Left colon (tissue), 2 donors: ENCODE measurements around the gene PPM1H. TPM values are rescaled to one million over a fixed set of nuclear protein-coding genes. Genes with fewer than 3 reads are reported as not detected.
"Not testable (repeated sequence)": the region's sequence is repeated elsewhere in the genome, so short reads cannot be mapped to it uniquely, and the experiment has no call there.

Experiments used
- ATAC-seq: fragments of 200-7000 bp; cut with Tn5 transposase; one replicate; pipeline ENCODE4 v1.9.1; 2020; ENCODE audit warnings: mild to moderate bottlenecking, moderate library complexity
- DNase-seq, 2 donors: peaks; one replicate each; pipeline ENCODE4 v3.0.0-alpha.2; 2020
- intact Hi-C, 2 donors: fragments of 100-400 bp; cut with DNase I in 1 of 2; cut with micrococcal nuclease in 1 of 2; formaldehyde crosslinking; loops; one replicate each; pipeline versions ENCODE4 v1.11.2 to v1.14.0; 2022; cut with DNase I, micrococcal nuclease
- total RNA-seq, 2 donors: library from RNA; stranded (reverse); fragmentation: NEBNext Ultra II Directional; extraction: Animal tissue kit (Norgen Biotek cat#: 25700); gene quantifications; one replicate each; pipeline ENCODE4 v1.2.1, GENCODE V29; 2021
- donor health status: DM: no; HTN: no; CAD: no.
- donor health status: DM: yes; HTN: yes; CAD: no.

PPM1H gene
- total RNA-seq, 2 donors from 2014 or later = 7.6 to 7.9 TPM

GRCh38 chr12:62763861-62764645 is 170.9 kb downstream of the PPM1H start:
- ATAC-seq = no peak
- no peak for DNase-seq
- intact Hi-C loops = no loop called here

- intact Hi-C loops = no loop called here
Observed at GRCh38 chr12:62763312-62763711, 171.6 kb downstream of the PPM1H start.

GRCh38 chr12:62762645-62763044 is 172.3 kb downstream of the PPM1H start:
- intact Hi-C loops = no loop called here
- DNase-seq = no peak
- ATAC-seq = peak; percentile 42

More at GRCh38 chr12:62763312-62763711, 171.6 kb downstream of the PPM1H start:
- DNase-seq (no peak), ATAC-seq (peak; percentile 77)

- DNase-seq (no peak), ATAC-seq (no peak)
- intact Hi-C loops = no loop called here
Observed at GRCh38 chr12:62761658-62762057, 173.3 kb downstream of the PPM1H start.

GRCh38 chr12:62760779-62761178 is 174.2 kb downstream of the PPM1H start:
- intact Hi-C loops = no loop called here
- ATAC-seq (peak; percentile 85), DNase-seq (no peak)

GRCh38 chr12:62760341-62760740 is 174.6 kb downstream of the PPM1H start:
- ATAC-seq = peak; percentile 35
- DNase-seq, intact Hi-C loops: not testable (repeated sequence)

GRCh38 chr12:62758216-62758615 is 176.7 kb downstream of the PPM1H start:
- intact Hi-C loops = no loop called here
- DNase-seq (no peak), ATAC-seq (no peak)

GRCh38 chr12:62757048-62757447 is 177.9 kb downstream of the PPM1H start:
- ATAC-seq (no peak), DNase-seq (no peak)
- intact Hi-C loops = no loop called here

GRCh38 chr12:62754706-62755105 is 180.2 kb downstream of the PPM1H start:
- ATAC-seq (no peak), DNase-seq (no peak)
- intact Hi-C loops = no loop called here

GRCh38 chr12:62751810-62752155 is 183.2 kb downstream of the PPM1H start:
- DNase-seq = no peak
- intact Hi-C loops = no loop called here
- ATAC-seq = no peak

GRCh38 chr12:62750941-62751809 is 183.8 kb downstream of the PPM1H start:
- no peak for DNase-seq
- ATAC-seq = peak; percentile 94
- intact Hi-C loops = no loop called here

GRCh38 chr12:62749586-62749985 is 185.4 kb downstream of the PPM1H start:
- no peak for DNase-seq
- ATAC-seq = no peak
- intact Hi-C loops = no loop called here

GRCh38 chr12:62748941-62749468 is 185.9 kb downstream of the PPM1H start:
- intact Hi-C loops = no loop called here
- ATAC-seq (no peak), DNase-seq (no peak)

- intact Hi-C loops = no loop called here
- ATAC-seq = peak; percentile 29
- peak in 1 of 2 donors; percentile 36 for DNase-seq
Observed at GRCh38 chr12:62744551-62744950, 190.4 kb downstream of the PPM1H start.

GRCh38 chr12:62739266-62740015 is 195.5 kb downstream of the PPM1H start:
- no peak for ATAC-seq
- intact Hi-C loops = no loop called here
- no peak for DNase-seq

GRCh38 chr12:62738616-62739015 is 196.3 kb downstream of the PPM1H start:
- no peak for ATAC-seq

GRCh38 chr12:62738105-62738504 is 196.8 kb downstream of the PPM1H start:
- no peak for DNase-seq
- no peak for ATAC-seq
- intact Hi-C loops = no loop called here

More at GRCh38 chr12:62738616-62739015, 196.3 kb downstream of the PPM1H start:
- DNase-seq = no peak
- intact Hi-C loops = no loop called here

- no peak for DNase-seq
- intact Hi-C loops = no loop called here
- ATAC-seq = no peak
Observed at GRCh38 chr12:62737615-62738014, 197.3 kb downstream of the PPM1H start.

- ATAC-seq = no peak
- intact Hi-C loops = no loop called here
Observed at GRCh38 chr12:62737188-62737587, 197.8 kb downstream of the PPM1H start.

More at GRCh38 chr12:62737188-62737587, 197.8 kb downstream of the PPM1H start:
- no peak for DNase-seq
